Medulla oblongata (tissue), 1 donor: ENCODE results near the gene UNC5C.

Source experiments
- DNase-seq: peaks from one replicate; pipeline ENCODE4 v3.0.0-alpha.2; 2015; ENCODE audit errors: extremely low spot score

Gene UNC5C

DNA sequence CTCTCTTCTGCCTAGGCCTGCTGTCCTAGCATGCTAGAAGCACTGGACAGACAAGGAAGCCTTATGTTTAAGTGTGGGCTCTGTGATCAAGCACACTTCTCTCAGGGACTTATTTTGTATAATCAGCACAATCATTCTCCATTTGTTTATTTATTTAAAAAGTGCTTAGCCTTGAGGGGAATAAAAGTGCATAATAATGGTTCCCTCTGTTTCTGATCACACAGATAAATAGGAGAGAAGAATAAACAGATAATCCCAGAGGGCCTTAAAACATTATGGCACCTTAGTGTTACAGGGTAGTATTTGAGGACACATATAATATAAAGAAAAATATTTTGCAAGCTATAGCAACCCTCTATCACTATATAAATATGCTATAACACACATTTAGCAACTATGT is 146.5 kb downstream of the UNC5C start:
- no peak for DNase-seq

DNA sequence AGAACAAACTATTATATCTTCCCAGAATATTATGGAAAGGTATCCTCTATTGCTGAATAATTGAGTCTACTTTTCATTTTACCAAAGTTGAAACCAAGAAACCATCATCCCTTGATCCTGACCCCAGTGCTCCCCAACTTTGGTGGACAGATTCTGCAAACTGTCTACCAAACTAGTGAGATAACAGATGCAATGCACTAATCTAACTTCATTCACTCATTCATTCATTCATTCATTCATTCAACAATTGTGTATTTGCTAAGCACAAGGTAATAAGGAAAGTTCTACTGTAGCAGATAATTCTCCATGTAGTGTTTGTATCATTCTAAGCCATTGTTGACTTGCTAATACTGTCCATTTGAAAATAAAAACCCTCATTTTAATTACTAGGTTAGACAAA is 150.6 kb downstream of the UNC5C start:
- DNase-seq, result no peak

DNA sequence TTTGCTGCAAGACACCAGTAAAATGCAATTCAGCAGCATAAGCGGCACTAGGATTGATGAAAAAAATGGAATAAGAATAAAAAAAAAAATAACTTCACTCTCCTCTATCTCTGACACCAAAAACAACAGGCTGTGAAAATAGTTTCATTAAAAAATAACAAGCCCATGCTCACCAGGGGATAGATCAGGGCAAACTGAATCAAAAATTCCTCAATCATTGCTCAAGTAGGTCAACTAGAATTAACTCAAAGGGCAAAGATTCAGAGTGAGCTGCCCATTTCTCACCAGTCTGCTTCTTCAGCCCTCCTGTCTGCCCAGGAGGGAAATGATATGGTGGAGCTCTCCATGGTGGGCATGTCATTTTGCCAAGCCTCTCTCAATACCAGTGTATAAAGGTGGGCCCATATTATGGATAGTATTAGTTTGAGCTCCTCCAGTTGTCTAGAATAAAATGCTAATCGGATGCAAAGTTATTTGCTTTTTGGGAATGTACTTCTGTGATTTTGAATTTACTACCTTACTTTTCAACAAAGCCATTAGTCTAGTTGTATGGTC is 153.9 kb downstream of the UNC5C start:
- no peak for DNase-seq

DNA sequence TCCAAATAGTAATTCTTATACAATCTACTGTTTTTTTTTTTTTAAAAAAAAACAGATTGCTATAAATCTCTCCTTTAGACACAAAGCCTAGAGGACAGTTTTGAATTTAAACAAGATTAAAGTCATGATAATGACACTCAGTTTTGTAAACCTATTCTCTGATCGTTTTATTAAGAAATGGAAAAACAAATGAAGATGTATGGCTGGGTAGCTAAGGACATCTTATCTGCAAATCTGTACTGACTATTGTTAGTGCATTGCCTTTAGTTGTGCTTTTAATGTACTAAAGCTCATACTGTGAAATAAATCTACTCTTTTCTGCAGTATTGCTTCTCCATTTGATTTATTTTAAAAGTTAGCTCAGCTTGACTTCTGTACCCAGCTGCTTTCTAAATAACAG is 155.0 kb downstream of the UNC5C start:
- DNase-seq, result no peak

DNA sequence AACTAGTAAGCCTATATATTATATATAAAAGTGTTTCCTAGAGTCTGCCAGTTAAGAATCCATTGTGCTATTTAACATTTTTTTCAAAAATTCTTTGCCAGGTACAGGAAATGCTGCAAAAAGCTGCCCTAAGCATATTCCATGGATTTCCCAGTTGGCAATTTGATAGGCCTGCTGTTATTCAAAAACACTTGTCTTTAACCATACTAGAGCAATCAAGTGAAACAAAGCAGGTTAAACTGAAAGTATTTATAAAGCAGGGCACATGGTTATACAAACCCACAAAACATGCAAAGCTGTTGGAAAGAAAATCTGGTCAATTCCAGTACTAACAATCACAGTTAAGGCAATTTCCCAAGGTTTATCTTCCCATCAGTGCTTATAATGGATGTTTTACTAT is 159.9 kb downstream of the UNC5C start:
- DNase-seq, result no peak

DNA sequence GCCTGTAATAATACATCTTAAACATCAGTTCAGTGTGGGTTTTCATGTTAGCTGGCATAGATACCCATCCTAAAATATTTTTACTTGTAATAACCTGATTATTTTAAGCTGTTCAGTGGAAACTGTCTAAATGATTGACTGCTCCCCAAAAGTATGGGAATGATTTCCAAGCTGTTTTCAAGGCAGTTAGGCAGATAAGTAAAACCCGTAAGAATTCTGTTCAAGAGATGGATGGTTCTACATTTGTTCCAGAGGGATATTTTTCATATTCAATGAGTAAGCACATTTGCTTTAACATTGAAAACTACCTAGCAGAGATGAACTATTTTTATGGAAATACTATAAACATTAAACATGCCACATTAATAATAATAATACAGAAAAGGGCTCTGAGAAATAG is 161.1 kb downstream of the UNC5C start:
- DNase-seq, result no peak

DNA sequence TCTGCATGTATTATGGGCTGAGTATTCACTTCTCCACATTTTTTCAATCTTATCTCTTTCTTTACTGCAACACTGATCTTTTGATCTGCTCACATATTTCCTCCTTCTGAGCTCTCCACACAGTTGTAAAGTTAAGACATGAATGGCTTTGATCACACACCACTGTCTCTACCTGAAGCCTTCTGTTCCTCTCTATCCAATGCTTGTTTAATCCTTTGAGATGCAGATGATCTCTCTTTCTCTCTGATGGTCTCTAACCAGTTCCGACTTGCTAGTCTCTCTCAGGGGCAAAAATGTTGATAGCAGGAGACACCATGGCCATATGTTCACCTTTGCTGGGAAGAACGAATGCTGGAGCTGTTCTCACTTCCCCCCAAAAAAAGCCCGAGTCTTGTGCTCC is 162.4 kb downstream of the UNC5C start:
- DNase-seq, result no peak

DNA sequence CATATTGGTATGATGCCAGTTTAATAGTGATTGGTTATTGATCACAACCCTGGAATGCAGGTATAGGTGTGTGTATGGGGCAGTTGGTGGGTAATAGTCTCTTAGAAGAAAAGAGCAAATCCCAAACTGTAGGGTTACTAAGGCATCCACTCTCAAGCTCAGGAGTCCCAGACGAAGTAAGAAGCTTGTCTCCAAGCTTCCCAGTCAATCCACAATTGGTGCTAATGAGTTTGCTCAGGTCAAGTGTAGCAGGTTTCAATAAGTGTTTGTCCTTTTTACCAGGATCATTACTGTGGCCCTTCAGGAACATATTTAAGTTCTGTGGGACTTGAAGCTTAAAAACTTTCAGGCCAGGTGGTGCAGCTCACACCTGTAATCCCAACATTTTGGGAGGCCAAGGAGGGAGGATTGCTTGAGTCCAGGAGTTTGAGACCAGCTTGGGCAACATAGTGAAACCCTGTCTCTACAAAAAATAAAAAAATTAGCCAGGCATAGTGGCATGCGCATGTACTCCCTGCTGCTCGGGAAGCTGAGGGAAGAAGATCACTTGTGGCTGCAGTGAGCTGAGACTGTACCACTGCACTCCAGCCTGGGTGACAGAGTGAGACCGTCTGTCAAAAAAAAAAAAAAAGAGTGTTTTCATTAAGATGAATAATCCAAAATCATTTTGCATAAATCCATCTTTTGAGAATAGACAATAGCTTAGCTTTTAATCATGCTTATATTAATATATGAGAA is 166.8 kb downstream of the UNC5C start:
- no peak for DNase-seq

DNA sequence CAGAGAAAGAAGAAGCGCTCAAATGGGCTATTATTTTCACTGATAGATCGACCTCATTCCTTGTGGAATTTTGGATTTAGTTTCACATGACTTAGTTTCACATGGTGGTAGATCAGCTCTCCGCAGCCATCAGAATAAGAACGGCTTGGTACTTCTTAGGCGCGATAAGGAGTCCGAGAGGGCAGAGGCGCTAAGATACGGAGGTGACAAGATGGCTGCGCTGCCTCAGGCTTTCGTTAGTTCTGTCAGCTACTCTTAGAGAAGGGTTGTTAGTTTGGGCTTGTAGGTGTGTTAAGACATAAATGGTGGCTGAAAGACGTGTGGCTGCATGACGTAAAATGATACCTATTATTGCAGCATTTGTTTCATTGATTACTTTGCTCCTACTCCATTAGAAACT is 169.1 kb downstream of the UNC5C start:
- no peak for DNase-seq

DNA sequence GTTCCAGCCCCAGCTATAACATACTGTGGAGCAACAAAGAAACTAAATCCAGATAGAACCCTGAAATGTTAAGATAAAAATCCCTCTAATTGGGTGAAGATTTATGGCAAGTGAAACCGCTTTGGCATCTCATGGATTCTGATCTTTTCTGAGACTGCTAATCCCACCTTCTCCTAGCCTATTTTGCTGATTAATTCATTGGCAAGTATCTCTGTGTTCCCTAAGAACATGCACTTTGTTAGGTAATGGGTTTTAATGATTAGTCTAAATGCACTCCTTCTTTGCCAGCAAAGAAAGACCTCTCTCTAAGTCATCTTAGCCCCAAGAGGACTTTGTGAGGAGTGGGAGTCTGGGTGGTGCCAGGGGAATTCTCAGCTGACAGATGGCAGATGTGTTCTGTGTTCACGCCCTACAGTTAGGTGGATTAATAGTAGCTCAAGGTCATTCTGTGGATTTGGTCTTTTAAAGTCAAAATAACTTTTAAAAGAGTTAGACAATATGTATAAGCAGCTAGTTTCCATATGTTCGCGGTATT is 171.3 kb downstream of the UNC5C start:
- no peak for DNase-seq

DNA sequence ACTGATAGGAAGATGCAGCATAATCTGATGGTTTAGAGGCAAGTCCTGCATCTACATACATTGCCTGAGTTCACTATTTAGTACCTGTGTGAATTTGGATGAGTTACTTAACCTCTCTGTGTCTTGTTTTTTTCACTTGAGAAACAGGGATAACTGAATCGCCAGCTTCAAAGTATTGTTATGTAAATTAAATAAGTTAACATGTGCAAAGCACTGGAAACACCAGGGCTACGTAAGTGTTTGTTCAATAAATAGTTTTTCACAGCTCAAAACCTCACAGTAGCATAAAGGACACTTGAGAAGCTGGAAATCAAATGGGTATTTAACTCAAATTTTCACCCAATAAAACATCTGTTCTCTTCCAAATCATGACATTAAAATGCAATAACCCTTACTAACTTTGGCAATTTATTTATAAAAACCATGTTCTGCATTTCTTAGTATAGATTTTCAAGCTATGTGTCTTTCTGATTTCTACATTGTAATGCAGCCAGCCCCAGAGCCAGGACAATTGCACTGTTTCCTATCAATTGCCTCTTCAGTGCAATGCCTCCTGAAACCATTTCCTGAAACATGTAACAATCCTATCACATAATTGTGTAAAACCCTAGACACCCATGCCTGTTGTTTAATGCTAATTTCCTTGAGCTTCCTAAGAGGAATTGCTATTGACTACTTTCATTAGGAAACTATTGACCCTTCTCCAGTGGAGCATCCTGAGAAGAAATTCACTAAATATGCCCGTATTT is 177.1 kb downstream of the UNC5C start:
- DNase-seq, result no peak

DNA sequence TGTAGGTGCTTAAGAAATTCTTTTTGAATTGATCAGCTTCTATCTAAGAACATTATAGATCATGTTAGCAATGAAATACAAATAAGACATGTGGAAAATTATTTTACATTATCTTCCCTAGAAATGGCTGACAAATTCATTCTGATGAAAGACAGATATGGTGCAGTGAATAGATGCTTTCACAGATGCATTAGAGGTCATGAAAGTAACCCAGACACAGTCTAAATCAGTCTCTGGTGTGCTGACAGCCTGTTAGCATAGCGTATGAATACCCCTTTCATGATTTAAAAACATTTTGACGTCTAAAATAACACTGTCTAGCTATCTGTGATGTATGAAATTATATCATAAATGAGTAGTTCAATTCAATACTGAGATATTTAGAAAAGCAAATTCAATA is 180.9 kb downstream of the UNC5C start:
- no peak for DNase-seq

DNA sequence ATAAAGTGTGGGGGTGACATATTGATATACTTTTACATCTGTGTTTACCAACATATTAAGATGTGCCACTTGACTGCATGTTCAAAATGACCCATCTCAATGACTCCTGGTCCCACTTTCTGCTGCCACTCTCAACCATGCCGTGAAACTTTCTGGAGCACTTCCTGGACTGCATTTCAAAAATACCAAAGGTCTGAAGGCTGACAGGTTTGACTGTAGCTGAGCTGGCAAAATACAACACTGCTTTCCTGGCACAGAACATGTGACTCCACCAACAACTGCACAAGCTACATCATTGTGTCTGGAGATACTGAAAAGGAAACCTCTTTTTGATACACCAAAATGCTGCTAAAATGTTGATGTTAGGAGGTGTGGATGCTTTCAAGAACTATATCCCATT is 184.8 kb downstream of the UNC5C start:
- DNase-seq, result peak; percentile 40

DNA sequence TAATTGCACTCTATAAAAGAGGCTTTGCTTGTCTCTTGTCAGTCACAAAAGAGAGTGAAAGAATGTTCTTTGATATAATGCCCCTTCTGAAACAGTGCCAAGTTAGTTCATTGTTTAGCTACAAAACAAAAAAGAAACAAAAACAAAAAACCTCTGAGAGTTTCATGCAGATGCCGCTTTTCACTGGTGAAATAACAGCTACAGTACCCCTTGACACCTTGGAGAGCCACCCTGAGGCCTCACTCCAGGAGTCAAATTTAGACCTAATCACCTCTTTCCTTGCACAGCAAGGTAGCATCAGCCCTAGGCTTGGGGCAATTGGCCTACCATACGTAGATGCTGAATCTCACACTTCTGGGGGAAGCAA is 185.2 kb downstream of the UNC5C start:
- DNase-seq, result peak; percentile 25

DNA sequence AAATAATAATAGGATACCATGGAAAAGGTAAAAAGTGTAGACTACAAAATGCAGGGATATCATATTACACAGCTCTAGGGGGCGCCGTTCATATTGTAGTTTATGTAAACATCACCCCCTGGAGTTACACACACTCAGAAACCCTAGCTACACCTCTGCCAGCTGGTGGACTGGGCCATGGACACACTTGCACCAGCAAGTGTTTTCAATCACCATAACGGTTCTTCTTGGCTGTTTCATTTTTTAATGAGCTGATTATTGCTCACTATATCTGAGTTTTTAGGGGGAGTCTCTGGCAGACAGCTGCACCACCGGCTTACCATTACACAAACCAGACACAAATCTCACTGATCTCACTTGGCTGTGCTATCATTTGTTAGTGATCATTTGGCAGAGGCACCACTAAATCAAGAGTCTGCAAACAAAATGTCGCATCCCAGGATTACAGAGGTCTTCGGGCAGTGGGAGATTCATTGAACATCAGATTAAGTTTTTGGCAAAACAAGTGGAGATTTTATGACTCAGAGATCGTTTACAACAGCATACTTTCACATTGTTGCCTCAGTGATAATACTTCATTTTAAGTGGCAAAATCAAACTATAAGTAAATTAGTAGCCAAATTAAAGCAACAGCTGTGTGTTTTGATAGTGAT is 185.7 kb downstream of the UNC5C start:
- peak; percentile 38 for DNase-seq

DNA sequence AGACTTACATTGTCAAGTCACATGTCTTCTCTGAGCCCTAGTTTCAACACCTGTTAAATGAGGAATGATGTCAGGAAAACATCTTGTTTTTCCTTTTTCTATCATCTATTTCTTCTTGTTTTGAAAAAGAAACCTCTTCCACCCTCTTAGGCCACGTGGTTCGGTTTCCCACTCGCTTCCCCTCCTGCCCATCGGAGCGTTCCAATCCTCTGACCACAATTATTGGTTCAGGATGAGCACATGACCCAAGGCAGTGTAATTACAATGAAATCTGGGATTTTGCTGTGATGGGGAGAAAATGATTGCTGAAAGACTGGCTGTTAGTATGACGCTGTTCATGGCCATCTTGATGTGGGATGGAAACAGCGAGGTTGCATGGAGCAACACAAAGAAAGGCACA is 186.7 kb downstream of the UNC5C start:
- no peak for DNase-seq

DNA sequence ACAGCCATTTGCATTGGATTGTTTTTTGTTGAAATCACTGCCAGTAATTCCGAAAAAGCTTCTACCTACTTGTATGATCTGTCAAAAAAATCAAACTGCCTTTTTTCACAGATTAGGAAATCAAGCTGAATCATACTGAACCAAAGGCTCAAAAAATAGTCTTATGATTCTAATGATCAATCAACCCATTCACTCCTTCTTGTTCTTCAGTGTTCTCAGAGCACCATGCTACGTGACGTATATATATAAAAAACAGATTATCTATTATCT is 187.1 kb downstream of the UNC5C start:
- DNase-seq, result no peak

DNA sequence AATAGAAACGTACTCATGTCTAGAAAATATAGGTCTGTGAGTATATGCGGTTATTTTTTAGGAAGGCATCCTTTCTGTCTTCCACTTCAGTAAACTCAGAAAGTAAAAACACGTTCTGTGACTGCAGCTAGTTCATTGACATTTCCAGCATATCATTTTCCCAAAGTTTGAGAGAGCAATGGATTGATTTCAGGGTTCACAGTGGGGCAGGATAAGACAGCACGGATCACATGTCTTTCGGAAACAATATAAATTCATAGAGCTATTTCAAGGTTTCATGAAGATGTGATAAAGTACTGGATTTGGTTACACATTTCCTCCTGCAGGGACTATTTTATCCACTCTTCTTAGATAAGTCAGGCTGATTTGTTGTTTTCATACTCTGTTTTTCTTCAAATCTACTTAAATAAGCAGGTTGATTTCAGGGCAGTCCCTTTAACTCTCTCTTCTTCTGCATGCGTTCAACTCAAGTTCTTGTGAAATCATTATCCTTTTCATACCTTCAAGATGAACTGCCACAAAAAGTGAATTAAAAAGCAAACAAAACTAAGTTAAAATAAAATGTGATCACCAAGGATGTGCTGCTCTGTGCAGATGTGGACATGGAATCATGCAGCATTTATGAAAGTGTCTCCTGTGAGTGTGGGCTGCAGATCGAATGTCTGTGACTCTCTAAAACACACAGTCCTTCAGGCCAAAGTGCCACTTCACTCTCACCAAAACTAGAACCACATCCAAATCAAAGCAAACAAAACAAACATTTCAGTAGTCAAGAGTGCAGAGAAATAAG is 187.7 kb downstream of the UNC5C start:
- no peak for DNase-seq

DNA sequence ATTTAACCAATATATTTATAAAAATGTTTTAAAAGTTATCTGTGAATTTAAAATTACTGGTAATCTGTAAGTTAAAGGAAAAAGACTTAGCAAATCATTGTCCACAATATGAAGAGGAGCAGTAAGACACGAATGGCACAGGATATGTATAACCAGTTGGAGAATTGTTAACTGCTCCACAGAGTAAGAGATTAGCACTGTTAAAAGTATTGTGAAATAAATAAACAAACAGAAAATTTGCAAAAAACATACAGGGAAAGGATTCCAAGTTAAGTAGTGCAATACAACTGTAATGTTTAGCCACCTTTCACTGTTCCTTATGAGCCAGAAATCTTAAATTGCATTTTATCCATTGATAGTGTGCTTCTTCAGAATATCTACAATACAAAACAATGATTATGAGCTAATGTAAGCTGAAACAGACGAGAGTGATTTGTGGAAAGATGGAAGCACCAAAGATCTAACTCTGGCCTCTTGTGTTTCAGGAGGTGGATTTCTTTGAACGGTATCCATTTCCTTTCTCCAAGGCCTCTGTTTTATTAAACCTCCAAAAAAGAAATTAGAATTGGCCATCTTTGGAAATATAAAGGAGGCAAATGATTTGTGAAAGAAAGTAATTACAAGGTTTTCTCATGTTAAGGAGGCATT is 188.4 kb downstream of the UNC5C start:
- no peak for DNase-seq

DNA sequence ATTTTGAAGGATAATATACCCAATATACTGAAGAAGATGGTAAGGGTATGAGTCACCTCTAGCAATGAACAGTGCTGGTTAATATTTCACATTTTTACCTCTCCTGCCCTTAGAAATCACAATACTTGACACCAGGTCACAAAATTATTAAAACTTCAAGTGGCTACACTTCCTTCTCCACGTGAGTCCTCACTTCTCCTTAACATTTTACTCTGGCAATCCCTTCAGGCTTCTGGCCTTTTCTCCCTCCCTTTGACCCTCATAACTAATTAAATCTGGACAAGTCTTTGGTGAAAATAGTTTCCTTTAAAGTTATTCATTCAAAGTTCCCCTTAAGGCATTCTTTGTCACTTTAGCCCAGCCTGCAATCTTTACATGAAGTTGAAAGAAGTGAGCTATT is 190.4 kb downstream of the UNC5C start:
- no peak for DNase-seq

DNA sequence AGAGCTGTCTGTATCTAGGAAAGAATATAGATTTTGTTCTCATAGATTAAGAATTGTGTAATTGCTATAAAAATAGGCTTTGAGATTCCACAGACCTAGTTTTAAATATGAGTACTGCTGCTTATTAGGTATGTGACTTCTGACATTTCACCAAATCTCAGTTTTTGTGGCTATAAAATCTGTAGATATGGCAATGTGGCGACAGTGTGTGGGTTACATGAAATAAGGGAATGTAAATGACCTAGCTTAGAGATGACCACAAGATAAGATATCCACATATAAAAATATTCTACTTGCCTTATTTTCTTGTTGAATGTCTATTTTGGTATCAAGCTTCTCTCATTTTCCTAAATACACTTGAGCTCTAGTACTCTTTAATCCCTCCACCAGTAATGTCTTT is 193.8 kb downstream of the UNC5C start:
- DNase-seq, result no peak

DNA sequence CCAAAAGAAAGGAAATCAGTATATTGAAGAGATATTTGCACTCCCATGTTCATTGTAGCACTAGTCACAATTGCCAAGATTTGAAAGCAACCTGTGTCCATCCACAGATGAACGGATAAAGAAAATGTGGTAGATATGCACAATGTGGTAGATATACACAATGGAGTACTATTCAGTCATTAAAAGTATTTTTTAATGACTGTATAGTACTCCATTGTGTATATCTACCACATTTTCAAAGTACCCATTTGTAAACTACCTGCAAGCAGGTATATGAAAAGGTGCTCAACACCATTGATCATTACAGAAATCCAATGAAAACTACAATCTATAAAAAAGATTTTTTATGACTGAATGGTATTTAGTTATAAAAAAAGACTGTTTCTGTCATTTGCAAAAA is 200.4 kb downstream of the UNC5C start:
- no peak for DNase-seq
